Measurements from ENCODE around the gene ACOT9.

- TF ChIP-seq CTCF (conservative IDR thresholded peaks at IDR 0.05; ENCODE audit: low read length) (no peak), EZH2phosphoT487 (IDR thresholded peaks at IDR 0.05; ENCODE audit: borderline replicate concordance) (no peak)
Observed at GRCh38 chrX:23656684-23657083, 86.4 kb downstream of the ACOT9 start.

Measured in Loucy (cell line).